DOHH2 (cell line): ENCODE measurements around the gene EBF3.

Experiments used
- H3F3A ChIP-seq: fragments of 200-600 bp; sonication (generic), shearing (Covaris generic); 2 replicates; pipeline ENCODE4 v1.6.0; 2016; ENCODE audit warnings: antibody characterized with exemption, mild to moderate bottlenecking; ENCODE audit not compliant: control insufficient read depth, insufficient read depth
- H3K27ac ChIP-seq: fragments of 200-600 bp; sonication (generic); 2 replicates; pipeline ENCODE4 v1.5.1; 2014; ENCODE audit warnings: low read depth, mild to moderate bottlenecking, low read length, moderate library complexity
- H3K27me3 ChIP-seq: fragments of 200-600 bp; sonication (generic); 2 replicates; pipeline ENCODE4 v1.6.1; 2014; ENCODE audit warnings: mild to moderate bottlenecking, low read length, mixed read lengths; ENCODE audit not compliant: control insufficient read depth
- H3K36me3 ChIP-seq: fragments of 200-600 bp; sonication (generic); 2 replicates; pipeline ENCODE4 v1.6.1; 2014; ENCODE audit warnings: mild to moderate bottlenecking, low read length, moderate library complexity, mixed read lengths; ENCODE audit not compliant: control insufficient read depth
- H3K4me1 ChIP-seq: fragments of 200-600 bp; sonication (generic); 2 replicates; pipeline ENCODE4 v1.6.1; 2014; ENCODE audit warnings: mild to moderate bottlenecking, low read length, mixed read lengths; ENCODE audit not compliant: control insufficient read depth
- H3K4me2 ChIP-seq: fragments of 200-600 bp; sonication (generic); 2 replicates; pipeline ENCODE4 v1.6.0; 2014; ENCODE audit warnings: mild to moderate bottlenecking, low read length, moderate library complexity
- H3K4me3 ChIP-seq: fragments of 200-600 bp; sonication (generic); 2 replicates; pipeline ENCODE4 v1.5.1; 2014; ENCODE audit warnings: mild to moderate bottlenecking, low read length, mixed read lengths
- H3K79me2 ChIP-seq: fragments of 200-600 bp; sonication (generic); 2 replicates; pipeline ENCODE4 v1.6.1; 2014; ENCODE audit warnings: mild to moderate bottlenecking, low read length, mixed read lengths; ENCODE audit not compliant: control insufficient read depth
- H3K9me2 ChIP-seq: fragments of 200-600 bp; sonication (generic); replicated peaks from 2 replicates; pipeline ENCODE4 v1.6.1; 2014; ENCODE audit warnings: mild to moderate bottlenecking, low read length, mixed read lengths; ENCODE audit not compliant: control insufficient read depth
- H3K9me3 ChIP-seq: fragments of 200-600 bp; sonication (generic); 2 replicates; pipeline ENCODE4 v1.6.1; 2014; ENCODE audit warnings: antibody characterized with exemption, low read length, mixed read lengths; ENCODE audit not compliant: control insufficient read depth, insufficient read depth
- H4K20me1 ChIP-seq: fragments of 200-600 bp; sonication (generic); 2 replicates; pipeline ENCODE4 v1.6.0; 2014; ENCODE audit warnings: low read depth, mild to moderate bottlenecking, antibody characterized with exemption, low read length, moderate library complexity; ENCODE audit not compliant: control insufficient read depth, insufficient read depth
- EZH2phosphoT487 ChIP-seq: fragments of 200-600 bp; sonication (generic); IDR thresholded peaks from 2 replicates; pipeline ENCODE4 v1.6.1; 2017; ENCODE audit warnings: borderline replicate concordance, mild to moderate bottlenecking, antibody characterized with exemption, low read length, moderate library complexity, mixed read lengths
- TF ChIP-seq, protein P1 (sequence below): fragments of 200-600 bp; sonication (generic); IDR thresholded peaks from one replicate; pipeline ENCODE4 v1.5.1; 2014; ENCODE audit warnings: antibody characterized with exemption, mild to moderate bottlenecking, low read depth, low read length; ENCODE audit not compliant: poor library complexity, severe bottlenecking

EBF3 gene

GRCh38 chr10:129919358-129919757 lies 44.7 kb downstream of the EBF3 start:
- H3F3A ChIP-seq = no peaks in the 10 kb centered on the region
- no peak overlapping the region for H3K4me3 ChIP-seq
- H3K4me2 ChIP-seq = no peak overlapping the region
- no peaks in the 10 kb centered on the region for H4K20me1 ChIP-seq
- no peak for TF ChIP-seq EZH2phosphoT487
- TF ChIP-seq, protein P1, sequence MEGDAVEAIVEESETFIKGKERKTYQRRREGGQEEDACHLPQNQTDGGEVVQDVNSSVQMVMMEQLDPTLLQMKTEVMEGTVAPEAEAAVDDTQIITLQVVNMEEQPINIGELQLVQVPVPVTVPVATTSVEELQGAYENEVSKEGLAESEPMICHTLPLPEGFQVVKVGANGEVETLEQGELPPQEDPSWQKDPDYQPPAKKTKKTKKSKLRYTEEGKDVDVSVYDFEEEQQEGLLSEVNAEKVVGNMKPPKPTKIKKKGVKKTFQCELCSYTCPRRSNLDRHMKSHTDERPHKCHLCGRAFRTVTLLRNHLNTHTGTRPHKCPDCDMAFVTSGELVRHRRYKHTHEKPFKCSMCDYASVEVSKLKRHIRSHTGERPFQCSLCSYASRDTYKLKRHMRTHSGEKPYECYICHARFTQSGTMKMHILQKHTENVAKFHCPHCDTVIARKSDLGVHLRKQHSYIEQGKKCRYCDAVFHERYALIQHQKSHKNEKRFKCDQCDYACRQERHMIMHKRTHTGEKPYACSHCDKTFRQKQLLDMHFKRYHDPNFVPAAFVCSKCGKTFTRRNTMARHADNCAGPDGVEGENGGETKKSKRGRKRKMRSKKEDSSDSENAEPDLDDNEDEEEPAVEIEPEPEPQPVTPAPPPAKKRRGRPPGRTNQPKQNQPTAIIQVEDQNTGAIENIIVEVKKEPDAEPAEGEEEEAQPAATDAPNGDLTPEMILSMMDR = no peak
- H3K9me3 ChIP-seq = no peaks in the 10 kb centered on the region
- H3K27ac ChIP-seq = no peak overlapping the region
- H3K36me3 ChIP-seq = no peaks in the 10 kb centered on the region
- no peaks in the 10 kb centered on the region for H3K9me2 ChIP-seq
- no peaks in the 10 kb centered on the region for H3K4me1 ChIP-seq
- H3K27me3 ChIP-seq = no peaks in the 10 kb centered on the region
- H3K79me2 ChIP-seq = no peaks in the 10 kb centered on the region

DNA sequence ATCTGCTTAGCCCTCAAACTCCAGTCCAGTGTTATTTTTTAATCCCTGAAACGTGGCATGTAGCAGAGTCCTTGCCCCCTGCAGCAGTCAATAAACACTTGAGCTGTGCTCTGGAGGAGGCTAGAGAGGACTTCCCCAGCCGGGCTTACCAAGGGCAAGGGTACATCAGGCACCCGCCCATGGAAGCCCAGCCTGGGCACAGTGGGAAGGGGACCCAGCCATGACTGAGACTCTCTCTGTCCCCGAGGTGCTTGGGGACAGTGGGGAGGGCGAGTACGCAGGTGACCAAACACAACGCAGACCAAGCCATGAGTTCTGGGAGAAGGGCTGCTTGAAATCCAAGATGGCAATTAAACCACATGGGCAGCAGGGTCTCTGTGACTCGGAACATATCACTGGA lies 45.2 kb downstream of the EBF3 start:
- TF ChIP-seq, protein P1 = no peak
- TF ChIP-seq EZH2phosphoT487 = no peak
- Histone ChIP-seq H3K4me1 (no peaks in the 10 kb centered on the region), H3F3A (no peaks in the 10 kb centered on the region), H4K20me1 (no peaks in the 10 kb centered on the region), H3K4me2 (no peak overlapping the region), H3K4me3 (no peak overlapping the region), H3K27ac (no peak overlapping the region), H3K9me2 (no peaks in the 10 kb centered on the region), H3K9me3 (no peaks in the 10 kb centered on the region), H3K27me3 (no peaks in the 10 kb centered on the region), H3K79me2 (no peaks in the 10 kb centered on the region), H3K36me3 (no peaks in the 10 kb centered on the region)

GRCh38 chr10:129918401-129918800 lies 45.7 kb downstream of the EBF3 start:
- Histone ChIP-seq H3K27me3 (no peaks in the 10 kb centered on the region), H3K4me3 (no peak overlapping the region), H4K20me1 (no peaks in the 10 kb centered on the region), H3K9me3 (no peaks in the 10 kb centered on the region), H3K79me2 (no peaks in the 10 kb centered on the region), H3K4me2 (no peak overlapping the region), H3K4me1 (no peaks in the 10 kb centered on the region), H3F3A (no peaks in the 10 kb centered on the region), H3K27ac (no peak overlapping the region), H3K36me3 (no peaks in the 10 kb centered on the region), H3K9me2 (no peaks in the 10 kb centered on the region)
- TF ChIP-seq, protein P1 = no peak
- no peak for TF ChIP-seq EZH2phosphoT487

DNA sequence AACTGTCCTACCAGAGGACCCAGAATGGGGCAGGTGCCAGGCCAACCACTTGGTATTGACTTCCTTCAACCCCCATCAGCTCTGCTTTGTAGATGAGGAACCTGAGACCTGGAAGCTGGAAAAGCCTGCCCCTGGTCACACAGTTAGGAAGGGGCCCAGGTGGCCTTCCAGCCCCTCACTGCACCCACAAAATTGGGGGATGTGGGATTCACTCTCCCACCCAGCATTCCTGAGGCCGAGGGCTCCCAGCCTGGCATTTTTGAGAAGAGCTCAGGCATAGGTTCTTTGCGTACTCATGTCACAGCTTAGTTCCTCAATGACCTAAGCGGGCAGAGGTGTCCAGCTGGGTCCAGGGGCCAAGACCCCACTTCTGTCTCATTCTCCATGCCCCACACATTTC lies 46.1 kb downstream of the EBF3 start:
- no peaks in the 10 kb centered on the region for H3K9me2 ChIP-seq
- no peak overlapping the region for H3K4me2 ChIP-seq
- TF ChIP-seq EZH2phosphoT487 = no peak
- TF ChIP-seq, protein P1 = no peak
- no peaks in the 10 kb centered on the region for H4K20me1 ChIP-seq
- no peak overlapping the region for H3K4me3 ChIP-seq
- H3K4me1 ChIP-seq = no peaks in the 10 kb centered on the region
- H3K36me3 ChIP-seq = no peaks in the 10 kb centered on the region
- H3K27me3 ChIP-seq = no peaks in the 10 kb centered on the region
- H3K9me3 ChIP-seq = no peaks in the 10 kb centered on the region
- no peak overlapping the region for H3K27ac ChIP-seq
- H3F3A ChIP-seq = no peaks in the 10 kb centered on the region
- no peaks in the 10 kb centered on the region for H3K79me2 ChIP-seq
